Endothelial cell of umbilical vein (primary cell): Measurements from ENCODE around the gene ESPN. TPM values are rescaled to one million over a fixed set of nuclear protein-coding genes. Genes with fewer than 3 reads are reported as not detected.

ENCODE experiments used
- BruUV-seq: library from RNA; stranded (reverse); fragments of 400-500 nt; replicated peaks from 2 replicates; lab custom pipeline; 2021; lab: Mats Ljungman, UMichigan
- CTCF ChIA-PET: fragments of 300-600, 350-600 bp; sonication (Branson Sonifier 250); formaldehyde crosslinking; loops from one replicate; lab custom pipeline; 2021; ENCODE audit warnings: antibody characterized with exemption, inconsistent platforms; lab: Charles Lee
- POLR2A ChIA-PET: fragments of 300-600, 350-600 bp; sonication (Branson Sonifier 250); formaldehyde crosslinking; loops from one replicate; lab custom pipeline; 2021; ENCODE audit warnings: antibody characterized with exemption, inconsistent platforms; lab: Charles Lee
- DNase-seq: peaks from one replicate; pipeline ENCODE4 v3.0.0-alpha.2; 2011; ENCODE audit warnings: low read depth, low spot score
- FAIRE-seq: peaks from 2 replicates; lab custom pipeline; 2011; peaks lifted over from hg19 to GRCh38; lab: Jason Lieb, UNC
- H2AFZ ChIP-seq: 2 replicates; pipeline ENCODE4 v1.6.0; 2012; ENCODE audit warnings: low read depth, low read length, control low read depth, inconsistent platforms
- H3K27ac ChIP-seq: 2 replicates; pipeline ENCODE4 v1.5.1; 2011; ENCODE audit warnings: low read depth, mild to moderate bottlenecking, control low read depth, low read length, moderate library complexity; ENCODE audit not compliant: insufficient read depth
- H3K27me3 ChIP-seq, 2 experiments: 2 replicates each; pipeline versions ENCODE4 v1.6.0 to v1.6.1; 2011; ENCODE audit warnings: low read length in 2 of 2, mixed read lengths in 1 of 2; ENCODE audit not compliant: control insufficient read depth in 2 of 2, insufficient read depth in 2 of 2
- H3K36me3 ChIP-seq, 2 experiments: 2 replicates in 1 of 2; 3 replicates in 1 of 2; pipeline ENCODE4 v1.5.1; 2011; ENCODE audit warnings: low read length in 2 of 2, mild to moderate bottlenecking in 1 of 2, moderate library complexity in 1 of 2; ENCODE audit not compliant: control insufficient read depth in 2 of 2, insufficient read depth in 2 of 2; ENCODE audit errors: extremely low read depth in 1 of 2
- H3K4me1 ChIP-seq: 3 replicates; pipeline ENCODE4 v1.5.1; 2011; ENCODE audit warnings: mild to moderate bottlenecking, low read length; ENCODE audit not compliant: control insufficient read depth, insufficient read depth; ENCODE audit errors: extremely low read depth
- H3K4me2 ChIP-seq: 2 replicates; pipeline ENCODE4 v1.6.1; 2011; ENCODE audit warnings: low read length, control low read depth, mixed read lengths; ENCODE audit not compliant: insufficient read depth
- H3K4me3 ChIP-seq, 3 experiments: fragments of 200-600 bp in 1 of 3; sonication (generic), shearing (Covaris generic) in 1 of 3; replicated peaks in 1 of 3; 2 replicates each; pipeline ENCODE4 v1.5.1; 2011 to 2016; ENCODE audit warnings: control low read depth in 3 of 3, low read length in 3 of 3, mild to moderate bottlenecking in 2 of 3, inconsistent platforms in 1 of 3, low read depth in 1 of 3, moderate library complexity in 1 of 3; ENCODE audit not compliant: insufficient read depth in 1 of 3
- H3K79me2 ChIP-seq: 2 replicates; pipeline ENCODE4 v1.6.0; 2012; ENCODE audit warnings: low read length, inconsistent platforms; ENCODE audit not compliant: control insufficient read depth, insufficient read depth
- H3K9ac ChIP-seq: replicated peaks from 2 replicates; pipeline ENCODE3; 2011; ENCODE audit warnings: low read length, control low read depth; ENCODE audit not compliant: insufficient read depth; ENCODE audit errors: extremely low read depth
- H3K9me1 ChIP-seq: replicated peaks from 3 replicates; pipeline ENCODE4 v1.6.0; 2011; ENCODE audit warnings: mild to moderate bottlenecking, low read length; ENCODE audit not compliant: control insufficient read depth, insufficient read depth; ENCODE audit errors: extremely low read depth
- H3K9me3 ChIP-seq: replicated peaks from 2 replicates; pipeline ENCODE4 v1.5.1; 2012; ENCODE audit warnings: low read length, inconsistent platforms; ENCODE audit not compliant: control insufficient read depth, insufficient read depth
- H4K20me1 ChIP-seq: replicated peaks from 2 replicates; pipeline ENCODE3; 2011; ENCODE audit warnings: mild to moderate bottlenecking, low read length; ENCODE audit not compliant: control insufficient read depth, insufficient read depth; ENCODE audit errors: extremely low read depth
- CTCF ChIP-seq, 2 donors: IDR thresholded peaks; 1 replicate in 1 of 2; 2 replicates in 1 of 2; pipeline ENCODE4 v1.5.1; 2011; ENCODE audit warnings: low read length in 2 of 2, mild to moderate bottlenecking in 2 of 2, moderate library complexity in 2 of 2, control low read depth in 1 of 2, inconsistent platforms in 1 of 2, low read depth in 1 of 2; ENCODE audit not compliant: insufficient read depth in 1 of 2; ENCODE audit errors: extremely low read depth in 1 of 2
- FOS ChIP-seq: IDR thresholded peaks from 2 replicates; pipeline ENCODE4 v1.6.1; 2011; ENCODE audit warnings: mild to moderate bottlenecking, low read length, moderate library complexity, borderline replicate concordance; ENCODE audit not compliant: insufficient read depth
- GATA2 ChIP-seq: IDR thresholded peaks from 2 replicates; pipeline ENCODE4 v1.7.0; 2011; ENCODE audit warnings: low read depth, mild to moderate bottlenecking, moderate library complexity, mixed read lengths, low read length; ENCODE audit not compliant: insufficient read length, insufficient read depth
- JUN ChIP-seq: IDR thresholded peaks from 2 replicates; pipeline ENCODE4 v1.6.1; 2011; ENCODE audit warnings: borderline replicate concordance, low read depth; ENCODE audit not compliant: insufficient read length, insufficient read depth
- POLR2A ChIP-seq: IDR thresholded peaks from 2 replicates; pipeline ENCODE4 v1.6.1; 2012; ENCODE audit warnings: low read depth, mild to moderate bottlenecking, control low read depth, low read length
- POLR2AphosphoS5 ChIP-seq: IDR thresholded peaks from 2 replicates; pipeline ENCODE4 v1.6.1; 2012; ENCODE audit warnings: low read depth, mild to moderate bottlenecking, control low read depth, low read length, moderate library complexity; ENCODE audit not compliant: insufficient read depth
- dilution Hi-C: fragments of 300-500 bp; cut with MboI; formaldehyde crosslinking; loops from one replicate; pipeline ENCODE4 v1.15.0; 2019; ENCODE audit warnings: low sequenced_read_pairs; ENCODE audit not compliant: extremely low pct_ligation_motif_present
- intact Hi-C: fragments of 100-400 bp; cut with micrococcal nuclease; formaldehyde crosslinking; loops from one replicate; pipeline ENCODE4 v1.10.0; 2022
- polyA plus RNA-seq, 4 experiments: library from polyadenylated mRNA; depleted of rRNA in 3 of 4; stranded (reverse) in 3 of 4; unstranded in 1 of 4; fragments of >200 nt; gene quantifications; 2 replicates each; pipeline versions ENCODE4 v1.2.1 to v1.2.3, GENCODE V29; 2011 to 2012; ENCODE audit warnings: missing spikeins in 1 of 4
- total RNA-seq: library from RNA; stranded (reverse); gene quantifications from 2 replicates; pipeline ENCODE4 v1.2.3, GENCODE V29; 2021

Gene ESPN
- total and polyA plus RNA-seq, 2 donors (not counting 3 experiments of a cell fraction or from before 2014, with no cell fraction given) = 0.54 to 0.71 TPM

- H3K4me3 ChIP-seq = no peak overlapping the region
- H3K9ac ChIP-seq = no peak overlapping the region
- no peak overlapping the region for H3K27ac ChIP-seq
- H3K27me3 ChIP-seq = no peaks in the 10 kb centered on the region
- TF ChIP-seq POLR2A (no peak), CTCF (IDR thresholded peaks at IDR 0.05; ENCODE audit: extremely low read depth in 1 of 2, insufficient read depth in 1 of 2, low read depth in 1 of 2, low read length in 2 of 2) (no peak), FOS (no peak)
- no peak overlapping the region for H2AFZ ChIP-seq
- CTCF ChIA-PET = interaction anchor here (1.0 to 10.9 kb wide), 8 partner anchors 8 to 157 kb away, joined by 3 to 113 read pairs (median 7); no protein-coding TSS in a partner anchor
- H3K9me1 ChIP-seq = no peaks in the 10 kb centered on the region
- peak overlapping the region; percentile 79 for H3K4me2 ChIP-seq
- no peak for FAIRE-seq
- POLR2A ChIA-PET = no interaction called here
- no peak for DNase-seq
- H4K20me1 ChIP-seq = no peaks in the 10 kb centered on the region
- intact Hi-C loops = loop anchor here (5.0 kb wide), 1 partner anchor 138 kb away; no protein-coding TSS in a partner anchor
- peaks cover 45% of the 10 kb centered on the region for H3K4me1 ChIP-seq
- H3K36me3 ChIP-seq = no peaks in the 10 kb centered on the region
- peaks cover 8% of the 10 kb centered on the region for H3K79me2 ChIP-seq
- BruUV-seq = no TSS peak
- H3K9me3 ChIP-seq = no peaks in the 10 kb centered on the region
- dilution Hi-C loops = no loop called here
Observed at GRCh38 chr1:6489383-6489765, 64.8 kb downstream of the ESPN start.

GRCh38 chr1:6489799-6490180 lies 65.2 kb downstream of the ESPN start:
- Histone ChIP-seq H3K4me1 (peaks cover 44% of the 10 kb centered on the region), H3K4me2 (peak overlapping the region; percentile 79), H4K20me1 (no peaks in the 10 kb centered on the region), H2AFZ (peak overlapping the region; percentile 33), H3K27me3 (no peaks in the 10 kb centered on the region), H3K79me2 (peaks cover 4% of the 10 kb centered on the region), H3K4me3 (peak overlapping the region; percentile 26 to 62 (median 43)), H3K36me3 (no peaks in the 10 kb centered on the region), H3K27ac (peak overlapping the region; percentile 86), H3K9me1 (no peaks in the 10 kb centered on the region), H3K9ac (peak overlapping the region; percentile 58), H3K9me3 (no peaks in the 10 kb centered on the region)
- DNase-seq (peak; percentile 71), FAIRE-seq (peak; percentile 38)
- dilution Hi-C loops (no loop called here), intact Hi-C loops (loop anchor here (1.0 to 10.0 kb wide), 4 partner anchors 66 to 295 kb away; partner anchors contain the start of genes CAMTA1 and KLHL21)
- BruUV-seq = no TSS peak
- POLR2A ChIA-PET = no interaction called here
- TF ChIP-seq JUN = no peak
- no peak for TF ChIP-seq POLR2AphosphoS5
- TF ChIP-seq GATA2 = no peak
- TF ChIP-seq POLR2A = no peak
- TF ChIP-seq CTCF (IDR thresholded peaks at IDR 0.05; ENCODE audit: extremely low read depth in 1 of 2, insufficient read depth in 1 of 2, low read depth in 1 of 2, low read length in 2 of 2) = peak; percentile 90 to 97
- CTCF ChIA-PET = interaction anchor here (0.8 to 10.9 kb wide), 11 partner anchors 9 to 285 kb away, joined by 3 to 113 read pairs (median 4); partner anchors contain the start of gene NOL9
